Gastroesophageal sphincter (tissue), 4 donors: ENCODE measurements around the gene NTRK3. TPM values are rescaled to one million over a fixed set of nuclear protein-coding genes. Genes with fewer than 3 reads are reported as not detected.

ENCODE experiments used
- ATAC-seq: fragments of 150-250 bp; one replicate; pipeline ENCODE4 v1.9.1; 2016; ENCODE audit warnings: mild to moderate bottlenecking, moderate library complexity
- H3K27ac ChIP-seq, 4 donors: fragments of 200-600 bp; sonication (generic) in 3 of 4; 1 replicate in 3 of 4; 2 replicates in 1 of 4; pipeline ENCODE4 v1.5.1; 2016 to 2019
- H3K27me3 ChIP-seq: fragments of 200-600 bp; sonication (generic); one replicate; pipeline ENCODE4 v1.5.1; 2019
- H3K36me3 ChIP-seq, 2 donors: fragments of 200-600 bp; sonication (generic); one replicate each; pipeline ENCODE4 v1.5.1; 2019; ENCODE audit warnings: control low read depth in 1 of 2
- H3K4me1 ChIP-seq, 3 donors: fragments of 200-600 bp; sonication (generic); 1 replicate in 2 of 3; 2 replicates in 1 of 3; pipeline ENCODE4 v1.5.1; 2016 to 2019; ENCODE audit warnings: control low read depth in 2 of 3
- H3K4me3 ChIP-seq, 2 donors: fragments of 200-600 bp; sonication (generic); one replicate each; pipeline ENCODE4 v1.5.1; 2019; ENCODE audit warnings: mild to moderate bottlenecking in 1 of 2, moderate library complexity in 1 of 2
- H3K9me3 ChIP-seq, 3 donors: fragments of 200-600 bp; sonication (generic); one replicate each; pipeline ENCODE4 v1.5.1; 2017 to 2019; ENCODE audit warnings: control low read depth in 2 of 3
- EP300 ChIP-seq: sonication (generic); formaldehyde crosslinking; IDR thresholded peaks from one replicate; pipeline ENCODE4 v1.6.1; 2017; ENCODE audit warnings: antibody characterized with exemption, mild to moderate bottlenecking
- POLR2A ChIP-seq, 2 donors: fragments of 450-650 bp; IDR thresholded peaks; one replicate each; pipeline ENCODE4 v1.6.1; 2017; ENCODE audit warnings: antibody characterized with exemption in 2 of 2, mild to moderate bottlenecking in 2 of 2, moderate library complexity in 1 of 2
- POLR2AphosphoS5 ChIP-seq: sonication (generic); formaldehyde crosslinking; IDR thresholded peaks from one replicate; pipeline ENCODE4 v1.6.1; 2017; ENCODE audit warnings: antibody characterized with exemption
- WGBS, 2 donors: methylation state at CpG; one replicate each; pipeline ENCODE4 v1.1.5; 2018; ENCODE audit warnings: low coverage in 1 of 2; 5-methylcytosine and 5-hydroxymethylcytosine counted together
- total RNA-seq, 4 donors: library from RNA; depleted of rRNA; stranded (reverse); fragments of >200 nt; gene quantifications; one replicate each; pipeline ENCODE4 v1.1.0, GENCODE V29; 2016
- TF ChIP-seq, protein P1 (sequence below), 4 experiments: fragments of 200-600 bp in 2 of 4; fragments of 450-650 bp in 2 of 4; sonication (generic) in 1 of 4; IDR thresholded peaks; one replicate each; pipeline ENCODE4 v1.5.1; 2017 to 2019; ENCODE audit warnings: antibody characterized with exemption in 4 of 4, mild to moderate bottlenecking in 2 of 4, moderate library complexity in 2 of 4

NTRK3 gene
- total RNA-seq, 4 donors from 2014 or later: 0.47 to 4.3 (median 1.5) TPM

DNA sequence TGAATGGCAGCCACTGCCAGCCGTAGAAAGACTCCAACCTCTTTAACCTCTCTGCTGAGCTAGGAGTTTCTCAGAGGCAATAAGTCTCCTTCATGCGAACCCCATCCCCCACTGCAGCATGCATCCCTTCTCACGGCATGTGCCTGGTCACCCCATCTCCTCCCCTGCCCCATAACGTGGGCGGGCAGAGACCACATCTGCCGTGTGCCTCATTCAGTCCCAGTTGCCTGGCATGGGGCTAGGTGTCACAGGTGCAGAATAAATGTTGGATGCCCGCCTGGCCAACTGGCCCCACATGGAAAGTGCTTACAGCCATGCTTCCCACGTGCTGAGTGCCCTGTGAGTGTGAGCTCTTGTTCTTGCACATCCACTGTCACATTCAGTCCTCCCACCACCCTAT lies 43.5 kb upstream of the NTRK3 start:
- ATAC-seq: no peak

DNA sequence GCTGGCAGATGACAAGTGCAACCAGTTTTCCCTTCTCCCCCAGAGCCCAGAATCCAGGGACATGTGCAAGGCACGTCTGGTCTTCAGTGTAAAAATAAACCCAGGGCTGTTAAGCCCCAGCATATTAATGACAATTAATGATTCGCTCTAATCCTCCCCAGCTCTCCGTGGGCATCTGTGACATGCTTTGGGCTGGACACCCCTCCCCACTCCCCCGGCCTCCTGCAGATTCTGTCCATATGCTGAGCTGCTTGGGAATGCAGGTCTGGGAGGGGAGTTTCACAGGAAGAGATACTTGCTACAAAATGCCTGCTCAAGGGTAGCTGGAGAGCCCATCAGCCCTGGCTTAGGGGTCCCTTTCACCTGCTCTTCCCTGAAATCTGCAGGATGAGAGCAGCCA lies 43.0 kb upstream of the NTRK3 start:
- H3K27me3 ChIP-seq: peaks cover 48% of the 10 kb centered on the region
- H3K36me3 ChIP-seq: no peaks in the 10 kb centered on the region
- H3K4me1 ChIP-seq: no peaks in the 10 kb centered on the region
- WGBS, 2 donors: 20 to 53% methylated on average over 2 to 4 of the region's 4 CpGs
- H3K9me3 ChIP-seq: no peaks in the 10 kb centered on the region
- ATAC-seq: no peak
- no peak overlapping the region for H3K27ac ChIP-seq
- no peak overlapping the region for H3K4me3 ChIP-seq
- TF ChIP-seq, protein P1, sequence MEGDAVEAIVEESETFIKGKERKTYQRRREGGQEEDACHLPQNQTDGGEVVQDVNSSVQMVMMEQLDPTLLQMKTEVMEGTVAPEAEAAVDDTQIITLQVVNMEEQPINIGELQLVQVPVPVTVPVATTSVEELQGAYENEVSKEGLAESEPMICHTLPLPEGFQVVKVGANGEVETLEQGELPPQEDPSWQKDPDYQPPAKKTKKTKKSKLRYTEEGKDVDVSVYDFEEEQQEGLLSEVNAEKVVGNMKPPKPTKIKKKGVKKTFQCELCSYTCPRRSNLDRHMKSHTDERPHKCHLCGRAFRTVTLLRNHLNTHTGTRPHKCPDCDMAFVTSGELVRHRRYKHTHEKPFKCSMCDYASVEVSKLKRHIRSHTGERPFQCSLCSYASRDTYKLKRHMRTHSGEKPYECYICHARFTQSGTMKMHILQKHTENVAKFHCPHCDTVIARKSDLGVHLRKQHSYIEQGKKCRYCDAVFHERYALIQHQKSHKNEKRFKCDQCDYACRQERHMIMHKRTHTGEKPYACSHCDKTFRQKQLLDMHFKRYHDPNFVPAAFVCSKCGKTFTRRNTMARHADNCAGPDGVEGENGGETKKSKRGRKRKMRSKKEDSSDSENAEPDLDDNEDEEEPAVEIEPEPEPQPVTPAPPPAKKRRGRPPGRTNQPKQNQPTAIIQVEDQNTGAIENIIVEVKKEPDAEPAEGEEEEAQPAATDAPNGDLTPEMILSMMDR (IDR thresholded peaks at IDR 0.05): no peak
- TF ChIP-seq POLR2AphosphoS5 (no peak), EP300 (no peak), POLR2A (IDR thresholded peaks at IDR 0.05) (no peak)

More for the DNA sequence above, 43.5 kb upstream of the NTRK3 start:
- no peaks in the 10 kb centered on the region for H3K36me3 ChIP-seq
- no peak overlapping the region for H3K27ac ChIP-seq
- no peak for TF ChIP-seq EP300
- TF ChIP-seq POLR2A (IDR thresholded peaks at IDR 0.05): no peak
- TF ChIP-seq, protein P1 (IDR thresholded peaks at IDR 0.05): no peak
- no peak for TF ChIP-seq POLR2AphosphoS5
- no peaks in the 10 kb centered on the region for H3K9me3 ChIP-seq
- H3K27me3 ChIP-seq: peaks cover 48% of the 10 kb centered on the region
- no peaks in the 10 kb centered on the region for H3K4me1 ChIP-seq
- no peak overlapping the region for H3K4me3 ChIP-seq
- 44% methylated on average over 8 of the region's 8 CpGs; no CpG with 5 or more reads in 1 of the 2 donors for WGBS, 2 donors

DNA sequence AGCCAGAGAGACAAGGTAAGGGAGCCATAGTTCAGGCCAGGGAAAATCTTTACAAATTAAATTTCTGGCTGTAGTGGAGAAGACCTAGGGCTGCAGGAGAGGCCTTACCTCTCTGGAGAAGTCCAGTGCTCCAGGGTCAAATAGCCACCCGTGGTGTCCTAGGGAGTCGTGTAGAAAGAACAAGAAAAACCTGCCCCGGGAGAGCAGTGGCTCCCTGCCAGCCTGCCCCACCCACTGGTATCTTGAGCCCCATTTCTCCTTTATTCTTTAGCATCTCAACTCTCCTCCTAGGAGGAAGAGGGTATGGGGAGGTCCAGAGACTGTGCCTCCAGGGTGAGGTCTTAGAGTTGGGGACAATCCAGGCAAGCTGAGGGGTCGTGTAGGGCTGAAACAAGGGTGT lies 32.1 kb upstream of the NTRK3 start:
- Histone ChIP-seq H3K4me3 (no peak overlapping the region), H3K9me3 (no peaks in the 10 kb centered on the region), H3K36me3 (no peaks in the 10 kb centered on the region), H3K27ac (no peak overlapping the region), H3K4me1 (no peaks in the 10 kb centered on the region), H3K27me3 (peaks cover 53% of the 10 kb centered on the region)
- TF ChIP-seq EP300 (no peak), POLR2A (IDR thresholded peaks at IDR 0.05) (no peak), POLR2AphosphoS5 (no peak)
- TF ChIP-seq, protein P1 (IDR thresholded peaks at IDR 0.05): no peak
- no peak for ATAC-seq
- WGBS, 2 donors: 62% methylated on average over 3 of the region's 4 CpGs; no CpG with 5 or more reads in 1 of the 2 donors

DNA sequence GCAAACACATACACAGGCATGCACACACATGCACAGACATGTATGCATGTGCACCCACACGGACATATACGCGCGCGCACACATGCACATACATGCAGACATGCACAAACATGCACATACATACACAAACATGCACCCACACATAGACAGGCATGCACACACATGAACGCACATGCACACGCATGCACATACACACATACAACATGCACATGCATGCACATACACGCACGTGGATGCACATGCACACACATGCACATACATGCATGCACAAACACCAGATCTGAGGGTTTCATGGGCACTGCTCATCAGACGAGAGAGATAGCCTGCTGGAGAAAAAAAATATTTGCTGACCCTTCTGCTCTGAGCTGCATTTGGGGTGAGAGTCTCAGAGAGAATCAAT lies 31.7 kb upstream of the NTRK3 start:
- ATAC-seq: no peak
- no peaks in the 10 kb centered on the region for H3K9me3 ChIP-seq
- WGBS, 2 donors: 84 to 94% methylated on average over 9 to 10 of the region's 10 CpGs
- H3K27me3 ChIP-seq: peaks cover 58% of the 10 kb centered on the region
- TF ChIP-seq POLR2A (IDR thresholded peaks at IDR 0.05) (no peak), EP300 (no peak), POLR2AphosphoS5 (no peak)
- TF ChIP-seq, protein P1 (IDR thresholded peaks at IDR 0.05): no peak
- H3K4me1 ChIP-seq: no peaks in the 10 kb centered on the region
- no peaks in the 10 kb centered on the region for H3K36me3 ChIP-seq
- H3K4me3 ChIP-seq: no peak overlapping the region
- no peak overlapping the region for H3K27ac ChIP-seq

DNA sequence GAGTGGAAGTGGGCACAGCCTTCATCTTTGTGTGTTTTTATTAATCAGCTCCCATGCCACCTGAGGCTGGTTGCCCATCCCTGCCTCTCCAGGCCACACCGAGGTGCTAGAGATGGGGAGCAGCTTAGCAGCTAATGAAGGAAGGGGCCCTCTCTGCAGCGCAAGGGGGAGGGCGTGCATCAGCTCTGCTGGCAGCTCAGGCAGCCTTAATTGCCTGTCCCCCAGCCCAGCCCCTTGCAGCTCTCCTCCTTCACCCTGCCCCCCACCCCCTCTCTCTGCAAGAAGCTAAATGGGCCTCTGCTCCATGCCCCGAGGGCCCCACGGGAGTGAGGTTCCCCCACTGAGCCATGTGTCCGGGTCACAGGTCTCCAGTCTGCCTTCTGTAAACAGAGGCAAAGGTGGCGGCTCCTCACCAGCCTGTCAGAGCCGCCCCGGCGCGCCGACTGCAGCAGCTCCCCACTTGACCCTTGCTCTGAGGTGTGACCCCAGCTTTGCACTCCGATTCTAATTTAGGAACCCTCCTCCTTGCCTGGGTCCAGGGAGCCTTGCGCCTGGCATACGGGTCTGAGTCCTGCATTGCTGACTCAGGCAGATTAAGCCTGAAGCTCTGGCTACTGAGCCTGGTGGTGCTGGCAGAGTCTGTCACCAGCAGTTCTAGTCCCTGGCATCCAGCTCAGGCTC lies 27.9 kb upstream of the NTRK3 start:
- no peak overlapping the region for H3K27ac ChIP-seq
- TF ChIP-seq, protein P1 (IDR thresholded peaks at IDR 0.05): no peak
- TF ChIP-seq POLR2A (IDR thresholded peaks at IDR 0.05) (no peak), POLR2AphosphoS5 (no peak), EP300 (no peak)
- ATAC-seq: no peak
- H3K4me1 ChIP-seq: no peaks in the 10 kb centered on the region
- no peaks in the 10 kb centered on the region for H3K36me3 ChIP-seq
- 18 to 30% methylated on average over 2 to 8 of the region's 15 CpGs for WGBS, 2 donors
- peaks cover 89% of the 10 kb centered on the region for H3K27me3 ChIP-seq
- no peak overlapping the region for H3K4me3 ChIP-seq
- peaks cover 0 to 7% (median 0%) of the 10 kb centered on the region in 3 donors for H3K9me3 ChIP-seq
